Calu3 (cell line): ENCODE results near the gene ARHGEF16. TPM values are rescaled to one million over a fixed set of nuclear protein-coding genes. Genes with fewer than 3 reads are reported as not detected.

ENCODE experiments used
- BruUV-seq: library from RNA; stranded (reverse); fragments of 400-500 nt; replicated peaks from 2 replicates; lab custom pipeline; 2021; lab: Mats Ljungman, UMichigan
- CTCF ChIA-PET: fragments of 300-600 bp; sonication (Branson Sonifier 250); formaldehyde crosslinking; loops from one replicate; lab custom pipeline; 2022; ENCODE audit warnings: antibody characterized with exemption; lab: Charles Lee
- DNase-seq: peaks from one replicate; pipeline ENCODE4 v3.0.0; 2022
- H3K27ac Mint-ChIP-seq: one replicate; pipeline ENCODE4 v1.8.0; 2022; ENCODE audit warnings: mixed read lengths; ENCODE audit not compliant: unreplicated experiment
- H3K27me3 Mint-ChIP-seq: one replicate; pipeline ENCODE4 v1.8.0; 2022; ENCODE audit warnings: mixed read lengths; ENCODE audit not compliant: unreplicated experiment
- H3K36me3 Mint-ChIP-seq: one replicate; pipeline ENCODE4 v1.8.0; 2022; ENCODE audit warnings: mild to moderate bottlenecking, moderate library complexity, mixed read lengths; ENCODE audit not compliant: insufficient read depth, unreplicated experiment
- H3K4me1 Mint-ChIP-seq: one replicate; pipeline ENCODE4 v1.8.0; 2022; ENCODE audit warnings: mild to moderate bottlenecking, low read depth, mixed read lengths; ENCODE audit not compliant: unreplicated experiment
- H3K4me3 Mint-ChIP-seq: one replicate; pipeline ENCODE4 v1.8.0; 2022; ENCODE audit warnings: mild to moderate bottlenecking, low read depth, moderate library complexity, mixed read lengths; ENCODE audit not compliant: unreplicated experiment
- H3K9me3 Mint-ChIP-seq: one replicate; pipeline ENCODE4 v1.8.0; 2022; ENCODE audit warnings: low read depth, mixed read lengths; ENCODE audit not compliant: unreplicated experiment
- CTCF ChIP-seq: fragments of 200-600 bp; IDR thresholded peaks from one replicate; pipeline ENCODE4 v1.8.0; 2022; ENCODE audit warnings: antibody characterized with exemption; ENCODE audit not compliant: unreplicated experiment
- intact Hi-C: fragments of 100-400 bp; cut with micrococcal nuclease; formaldehyde crosslinking; loops from one replicate; pipeline ENCODE4 v1.10.0; 2022; ENCODE audit not compliant: unreplicated experiment
- total RNA-seq: library from RNA; stranded (reverse); gene quantifications from 2 replicates; pipeline ENCODE4 v1.2.3, GENCODE V29; 2022

ARHGEF16 gene
- total RNA-seq, 1 experiment from 2014 or later = 24.2 TPM

- no peaks in the 10 kb centered on the region for H3K27me3 Mint-ChIP-seq
- H3K9me3 Mint-ChIP-seq = no peaks in the 10 kb centered on the region
- peaks cover 5% of the 10 kb centered on the region for H3K36me3 Mint-ChIP-seq
- H3K27ac Mint-ChIP-seq = no peak overlapping the region
- H3K4me1 Mint-ChIP-seq = no peaks in the 10 kb centered on the region
- no peak for DNase-seq
- intact Hi-C loops = no loop called here
- H3K4me3 Mint-ChIP-seq = no peak overlapping the region
- no peak for TF ChIP-seq CTCF
- no TSS peak for BruUV-seq
- CTCF ChIA-PET = no interaction called here
Measured at GRCh38 chr1:3522564-3523265, 68.2 kb downstream of the ARHGEF16 start.

GRCh38 chr1:3523980-3524379 lies 69.5 kb downstream of the ARHGEF16 start:
- Mint-ChIP-seq H3K4me3 (no peak overlapping the region), H3K4me1 (no peaks in the 10 kb centered on the region), H3K27ac (no peak overlapping the region), H3K9me3 (no peaks in the 10 kb centered on the region), H3K27me3 (no peaks in the 10 kb centered on the region), H3K36me3 (no peaks in the 10 kb centered on the region)
- CTCF ChIA-PET = no interaction called here
- no peak for DNase-seq
- intact Hi-C loops = no loop called here
- no peak for TF ChIP-seq CTCF
- BruUV-seq = no TSS peak

DNA sequence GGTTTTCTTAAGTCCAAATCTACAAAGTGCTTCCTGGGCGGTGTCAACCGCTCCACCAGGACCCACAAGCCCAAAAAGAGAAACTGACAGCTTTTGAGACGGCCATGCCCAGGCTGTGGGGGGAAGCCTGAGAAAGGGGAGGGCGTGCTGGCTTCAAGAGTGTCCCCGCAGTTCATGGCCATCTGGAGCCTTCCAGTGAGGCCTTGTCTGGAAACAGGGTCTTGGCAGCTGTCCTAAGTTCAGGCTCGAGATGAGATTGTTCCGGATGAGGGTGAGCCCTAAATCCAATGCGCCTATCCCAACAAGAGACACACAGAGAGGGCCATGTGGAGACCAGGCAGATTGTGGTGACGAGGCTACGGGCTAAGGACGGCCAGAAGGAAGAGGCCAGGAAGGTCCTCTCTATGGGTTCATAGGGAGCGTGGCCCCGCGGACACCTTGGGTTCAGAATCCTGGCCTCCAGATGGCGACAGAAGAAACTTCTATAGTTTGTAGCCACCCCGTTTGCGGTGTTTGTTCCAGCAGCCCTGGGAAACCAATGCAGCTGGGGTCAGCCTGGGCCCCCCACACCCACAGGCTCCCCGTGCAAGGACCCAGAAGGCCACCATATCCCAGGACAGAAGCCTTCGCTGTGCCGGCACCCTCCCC lies 70.2 kb downstream of the ARHGEF16 start:
- no TSS peak for BruUV-seq
- H3K36me3 Mint-ChIP-seq = no peaks in the 10 kb centered on the region
- CTCF ChIA-PET = no interaction called here

More for the DNA sequence above, 70.2 kb downstream of the ARHGEF16 start:
- DNase-seq = no peak
- no peak overlapping the region for H3K4me3 Mint-ChIP-seq
- no peaks in the 10 kb centered on the region for H3K4me1 Mint-ChIP-seq
- H3K27me3 Mint-ChIP-seq = no peaks in the 10 kb centered on the region
- TF ChIP-seq CTCF = no peak
- H3K9me3 Mint-ChIP-seq = no peaks in the 10 kb centered on the region
- no peak overlapping the region for H3K27ac Mint-ChIP-seq
- intact Hi-C loops = no loop called here
